Stomach (tissue), 9 donors: Measurements from ENCODE around the gene CHAF1B. TPM values are rescaled to one million over a fixed set of nuclear protein-coding genes. Genes with fewer than 3 reads are reported as not detected.

ENCODE experiments used
- DNase-seq, 2 donors: peaks; one replicate each; pipeline versions ENCODE4 v3.0.0 to v3.0.0-alpha.2; 2013 to 2019
- H3K27ac ChIP-seq, 5 donors: fragments of 200-600 bp in 4 of 5; sonication (generic) in 4 of 5; one replicate each; pipeline ENCODE4 v1.5.1; 2013 to 2019; ENCODE audit warnings: mild to moderate bottlenecking in 1 of 5, moderate library complexity in 1 of 5
- H3K27me3 ChIP-seq, 3 donors: fragments of 200-600 bp; sonication (generic); one replicate each; pipeline ENCODE4 v1.5.1; 2017 to 2019; ENCODE audit warnings: mixed run types in 1 of 3
- H3K36me3 ChIP-seq, 4 donors: fragments of 200-600 bp; sonication (generic); 1 replicate in 3 of 4; 2 replicates in 1 of 4; pipeline ENCODE4 v1.5.1; 2016 to 2019
- H3K4me1 ChIP-seq, 4 donors: fragments of 200-600 bp; sonication (generic); one replicate each; pipeline ENCODE4 v1.5.1; 2016 to 2019
- H3K4me3 ChIP-seq, 4 donors: fragments of 200-600 bp; sonication (generic) in 3 of 4; one replicate each; pipeline ENCODE4 v1.5.1; 2016 to 2019; ENCODE audit warnings: mild to moderate bottlenecking in 1 of 4
- H3K9me3 ChIP-seq, 4 donors: fragments of 200-600 bp; sonication (generic); one replicate each; pipeline ENCODE4 v1.5.1; 2016 to 2019
- EP300 ChIP-seq: sonication (generic); formaldehyde crosslinking; IDR thresholded peaks from one replicate; pipeline ENCODE4 v1.6.1; 2017; ENCODE audit warnings: antibody characterized with exemption
- POLR2A ChIP-seq, 4 donors: fragments of 450-650 bp; IDR thresholded peaks; one replicate each; pipeline ENCODE4 v1.6.1; 2016; ENCODE audit warnings: antibody characterized with exemption in 4 of 4, control low read depth in 2 of 4, mild to moderate bottlenecking in 1 of 4, moderate library complexity in 1 of 4
- POLR2AphosphoS5 ChIP-seq, 3 donors: sonication (generic); formaldehyde crosslinking; IDR thresholded peaks; one replicate each; pipeline ENCODE4 v1.6.1; 2016; ENCODE audit warnings: antibody characterized with exemption in 3 of 3
- WGBS, 5 donors: extraction: QIAGEN DNeasy Blood & Tissue Kit in 3 of 5; methylation state at CpG; one replicate each; pipeline versions ENCODE4 v1.1.5 to v1.1.7; 2013 to 2018; 5-methylcytosine and 5-hydroxymethylcytosine counted together
- intact Hi-C: fragments of 100-400 bp; cut with DNase I; formaldehyde crosslinking; loops from one replicate; pipeline ENCODE4 v1.15.1; 2023; ENCODE audit warnings: low total_unique reads
- polyA plus RNA-seq, 3 donors: library from polyadenylated mRNA; stranded (reverse); fragments of 200-250 nt; gene quantifications; one replicate each; pipeline ENCODE4 v1.2.3, GENCODE V29; 2013
- total RNA-seq, 5 donors: library from RNA; depleted of rRNA; stranded (reverse); fragments of >200 nt; gene quantifications; one replicate each; pipeline versions ENCODE4 v1.1.0 to v1.2.3, GENCODE V29; 2014 to 2016
- TF ChIP-seq, protein P1 (sequence below), 7 experiments: fragments of 450-650 bp in 4 of 7; fragments of 200-600 bp in 3 of 7; sonication (generic) in 3 of 7; IDR thresholded peaks; one replicate each; pipeline ENCODE4 v1.5.1; 2016 to 2019; ENCODE audit warnings: antibody characterized with exemption in 7 of 7, control low read depth in 2 of 7, mild to moderate bottlenecking in 1 of 7
- donor health status: healthy with polysubstance abuse.
- donor health status: Bipolar disorder and iron deficiency.
- donor health status: healthy.

CHAF1B gene
- total and polyA plus RNA-seq, 8 donors = 0.29 to 15.2 (median 1.4) TPM

DNA sequence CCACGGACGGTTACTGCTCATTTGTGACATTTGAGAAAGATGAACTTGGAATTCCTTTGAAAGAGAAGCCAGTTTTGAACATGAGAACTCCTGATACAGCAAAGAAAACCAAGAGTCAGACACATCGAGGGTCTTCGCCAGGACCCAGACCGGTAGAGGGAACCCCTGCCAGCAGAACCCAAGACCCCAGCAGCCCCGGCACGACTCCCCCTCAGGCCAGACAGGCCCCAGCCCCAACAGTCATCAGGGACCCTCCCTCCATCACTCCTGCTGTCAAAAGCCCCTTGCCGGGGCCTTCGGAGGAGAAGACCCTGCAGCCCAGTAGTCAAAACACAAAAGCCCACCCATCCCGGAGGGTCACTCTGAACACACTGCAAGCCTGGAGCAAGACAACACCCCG lies 27.7 kb downstream of the CHAF1B start:
- Histone ChIP-seq H3K9me3 (no peaks in the 10 kb centered on the region), H3K27me3 (no peaks in the 10 kb centered on the region), H3K27ac (no peak overlapping the region), H3K4me3 (no peak overlapping the region), H3K4me1 (no peaks in the 10 kb centered on the region), H3K36me3 (peaks cover 21 to 67% (median 56%) of the 10 kb centered on the region in 4 donors)
- DNase-seq = no peak
- 89 to 94% (median 92%) methylated on average over 11 of the region's 11 CpGs for WGBS, 5 donors
- intact Hi-C loops = loop anchor here (10.0 kb wide), 1 partner anchor 182 kb away; no protein-coding TSS in a partner anchor
- TF ChIP-seq POLR2A (IDR thresholded peaks at IDR 0.05) (no peak), EP300 (no peak)

DNA sequence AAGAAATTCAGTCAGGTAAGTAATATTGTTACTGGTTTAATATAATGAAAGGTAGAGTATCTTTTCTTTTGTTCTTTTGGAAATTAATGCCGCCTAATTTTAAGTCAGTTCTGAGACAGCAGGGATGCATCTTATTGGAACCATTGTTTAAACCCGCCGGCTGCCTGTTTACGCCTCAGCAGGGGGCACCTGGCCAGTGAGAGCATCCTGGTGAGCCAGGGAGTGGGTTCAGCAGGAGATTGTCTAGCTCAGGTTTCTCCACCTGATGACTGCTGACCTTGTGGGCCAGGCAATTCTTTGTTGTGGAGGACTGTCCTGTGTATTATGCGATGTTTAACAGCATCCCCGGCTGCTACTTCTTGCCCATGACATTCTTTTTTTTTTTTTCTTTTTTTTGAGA lies 30.2 kb downstream of the CHAF1B start:
- H3K27me3 ChIP-seq = no peaks in the 10 kb centered on the region
- no peaks in the 10 kb centered on the region for H3K9me3 ChIP-seq
- no peak for DNase-seq
- intact Hi-C loops = loop anchor here (10.0 kb wide), 1 partner anchor 179 kb away; no protein-coding TSS in a partner anchor
- no peak overlapping the region for H3K27ac ChIP-seq
- peaks cover 0 to 8% (median 4%) of the 10 kb centered on the region in 4 donors for H3K4me1 ChIP-seq
- 89 to 96% (median 91%) methylated on average over 6 of the region's 6 CpGs for WGBS, 5 donors
- TF ChIP-seq, protein P1, sequence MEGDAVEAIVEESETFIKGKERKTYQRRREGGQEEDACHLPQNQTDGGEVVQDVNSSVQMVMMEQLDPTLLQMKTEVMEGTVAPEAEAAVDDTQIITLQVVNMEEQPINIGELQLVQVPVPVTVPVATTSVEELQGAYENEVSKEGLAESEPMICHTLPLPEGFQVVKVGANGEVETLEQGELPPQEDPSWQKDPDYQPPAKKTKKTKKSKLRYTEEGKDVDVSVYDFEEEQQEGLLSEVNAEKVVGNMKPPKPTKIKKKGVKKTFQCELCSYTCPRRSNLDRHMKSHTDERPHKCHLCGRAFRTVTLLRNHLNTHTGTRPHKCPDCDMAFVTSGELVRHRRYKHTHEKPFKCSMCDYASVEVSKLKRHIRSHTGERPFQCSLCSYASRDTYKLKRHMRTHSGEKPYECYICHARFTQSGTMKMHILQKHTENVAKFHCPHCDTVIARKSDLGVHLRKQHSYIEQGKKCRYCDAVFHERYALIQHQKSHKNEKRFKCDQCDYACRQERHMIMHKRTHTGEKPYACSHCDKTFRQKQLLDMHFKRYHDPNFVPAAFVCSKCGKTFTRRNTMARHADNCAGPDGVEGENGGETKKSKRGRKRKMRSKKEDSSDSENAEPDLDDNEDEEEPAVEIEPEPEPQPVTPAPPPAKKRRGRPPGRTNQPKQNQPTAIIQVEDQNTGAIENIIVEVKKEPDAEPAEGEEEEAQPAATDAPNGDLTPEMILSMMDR (IDR thresholded peaks at IDR 0.05) = no peak
- no peak for TF ChIP-seq POLR2A (IDR thresholded peaks at IDR 0.05)
- no peak for TF ChIP-seq POLR2AphosphoS5 (IDR thresholded peaks at IDR 0.05)
- TF ChIP-seq EP300 = no peak
- H3K4me3 ChIP-seq = no peak overlapping the region
- H3K36me3 ChIP-seq = peaks cover 21 to 73% (median 59%) of the 10 kb centered on the region in 4 donors

DNA sequence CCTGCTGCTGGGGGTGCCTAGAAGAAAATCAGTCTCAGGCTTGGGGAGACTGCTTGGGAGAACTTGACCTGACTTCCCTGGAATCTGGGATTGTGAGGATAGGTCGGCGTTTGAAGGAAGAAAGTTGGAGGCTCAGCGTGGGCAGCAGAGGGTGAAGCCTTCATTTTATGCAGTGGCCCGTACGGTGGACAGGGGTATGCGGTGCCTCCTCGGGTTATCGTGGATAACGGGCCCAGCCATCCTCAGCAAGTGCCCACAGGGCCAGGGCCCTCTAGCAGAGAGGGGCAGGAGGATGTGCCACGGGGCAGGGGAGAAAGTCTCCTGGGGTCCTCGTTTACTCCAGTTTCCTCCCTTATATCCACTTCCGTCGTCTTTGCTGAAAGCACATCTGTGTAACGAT lies 34.0 kb downstream of the CHAF1B start:
- intact Hi-C loops = loop anchor here (10.0 kb wide), 1 partner anchor 176 kb away; no protein-coding TSS in a partner anchor
- TF ChIP-seq POLR2AphosphoS5 (IDR thresholded peaks at IDR 0.05) = no peak
- Histone ChIP-seq H3K36me3 (peaks cover 5 to 42% (median 31%) of the 10 kb centered on the region in 4 donors), H3K4me3 (no peak overlapping the region), H3K4me1 (peaks cover 0 to 13% (median 9%) of the 10 kb centered on the region in 4 donors), H3K27ac (no peak overlapping the region), H3K27me3 (no peaks in the 10 kb centered on the region), H3K9me3 (no peaks in the 10 kb centered on the region)
- 81 to 88% (median 88%) methylated on average over 14 of the region's 14 CpGs for WGBS, 5 donors
- no peak for DNase-seq

DNA sequence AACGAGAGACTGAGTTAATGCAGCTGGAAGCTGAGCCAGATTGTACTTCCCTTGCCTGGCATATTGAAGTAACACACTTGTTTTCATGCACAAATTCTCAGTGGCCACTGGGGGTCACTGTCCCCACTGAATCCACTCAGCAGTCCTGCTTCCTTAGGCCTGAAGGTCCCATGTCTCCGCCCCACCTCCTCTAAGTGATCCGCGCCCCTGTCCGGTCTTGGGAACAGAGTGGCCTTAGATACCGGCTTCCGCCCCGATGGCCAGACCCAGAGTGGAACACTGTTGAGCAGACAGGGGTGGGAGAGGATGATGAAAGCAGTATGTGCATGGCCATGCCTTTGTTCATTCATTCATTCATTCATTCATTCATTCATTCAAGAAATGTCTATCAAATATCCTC lies 34.8 kb downstream of the CHAF1B start:
- Histone ChIP-seq H3K36me3 (peaks cover 5 to 35% (median 28%) of the 10 kb centered on the region in 4 donors), H3K4me1 (peaks cover 0 to 13% (median 9%) of the 10 kb centered on the region in 4 donors), H3K27ac (no peak overlapping the region), H3K9me3 (no peaks in the 10 kb centered on the region), H3K27me3 (no peaks in the 10 kb centered on the region), H3K4me3 (no peak overlapping the region)
- TF ChIP-seq, protein P1 (IDR thresholded peaks at IDR 0.05) = peak in 5 of 7 experiments; percentile 50 to 77 (median 69)
- no peak for TF ChIP-seq EP300
- TF ChIP-seq POLR2A (IDR thresholded peaks at IDR 0.05) = no peak
- TF ChIP-seq POLR2AphosphoS5 (IDR thresholded peaks at IDR 0.05) = peak in 1 of 3 donors; percentile 63
- DNase-seq = peak; percentile 85 to 96
- intact Hi-C loops = loop anchor here (10.0 kb wide), 1 partner anchor 175 kb away; no protein-coding TSS in a partner anchor
- 6 to 20% (median 9%) methylated on average over 8 of the region's 8 CpGs for WGBS, 5 donors

DNA sequence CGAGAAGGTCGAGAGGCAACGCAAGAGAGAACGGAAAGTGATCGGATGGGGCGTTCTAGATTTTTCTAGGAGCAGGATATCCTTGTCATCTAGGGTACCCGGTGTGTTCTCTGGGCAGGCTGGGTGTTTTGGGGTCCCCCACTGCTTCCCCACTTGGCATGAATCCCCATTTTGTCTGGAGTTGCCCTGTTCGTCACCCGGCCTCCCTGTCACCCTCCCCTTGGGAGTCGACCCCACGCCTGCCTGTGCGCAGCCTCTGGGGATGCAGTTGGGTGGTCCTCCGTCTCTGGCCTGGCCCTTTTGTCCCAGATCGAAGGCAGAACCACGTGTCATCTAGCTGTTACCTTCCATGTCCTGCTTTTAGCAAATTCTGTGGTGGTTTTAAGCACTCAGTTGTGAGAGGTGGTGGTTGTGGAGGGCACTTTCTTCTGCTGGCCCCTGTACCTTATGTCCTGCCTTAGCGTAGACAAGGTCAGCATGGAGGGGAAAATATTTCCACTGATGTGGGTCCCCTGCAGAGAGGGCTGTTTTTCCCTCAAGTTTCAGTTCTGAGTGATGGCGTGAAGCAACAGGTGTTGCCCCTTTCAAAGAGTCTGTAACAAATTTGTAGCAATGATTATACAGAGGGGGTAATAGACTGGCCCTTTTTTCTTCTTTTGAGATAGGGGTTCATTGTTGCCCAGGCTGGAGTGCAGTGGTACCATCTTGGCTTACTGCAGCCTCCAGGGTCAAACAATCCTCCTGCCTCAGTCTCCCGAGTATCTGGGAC lies 35.6 kb downstream of the CHAF1B start:
- Histone ChIP-seq H3K27me3 (no peaks in the 10 kb centered on the region), H3K4me3 (no peak overlapping the region), H3K4me1 (peaks cover 0 to 13% (median 9%) of the 10 kb centered on the region in 4 donors), H3K9me3 (no peaks in the 10 kb centered on the region), H3K36me3 (peaks cover 3 to 29% (median 21%) of the 10 kb centered on the region in 4 donors), H3K27ac (no peak overlapping the region)
- no peak for TF ChIP-seq EP300
- TF ChIP-seq POLR2A (IDR thresholded peaks at IDR 0.05) = no peak
- TF ChIP-seq, protein P1 (IDR thresholded peaks at IDR 0.05) = no peak
- TF ChIP-seq POLR2AphosphoS5 (IDR thresholded peaks at IDR 0.05) = no peak
- no peak for DNase-seq
- intact Hi-C loops = no loop called here
- 90 to 94% (median 94%) methylated on average over 18 of the region's 18 CpGs for WGBS, 5 donors
